SK-N-SH (cell line): ENCODE data around the gene TMEM229A. TPM values are rescaled to one million over a fixed set of nuclear protein-coding genes. Genes with fewer than 3 reads are reported as not detected.

Source experiments
- CTCF ChIA-PET: fragments of 300-600, 350-600 bp; formaldehyde crosslinking; extraction: SDS; loops from one replicate; lab custom pipeline; 2021; lab: Yijun Ruan, JAX
- POLR2A ChIA-PET: fragments of 350-600 bp; sonication (Branson Sonifier 250); formaldehyde crosslinking; extraction: SDS; loops from one replicate; lab custom pipeline; 2020; ENCODE audit warnings: antibody characterized with exemption, inconsistent platforms; lab: Yijun Ruan, JAX
- DNase-seq: peaks from one replicate; pipeline ENCODE4 v3.0.0; 2012
- H2AFZ ChIP-seq: fragments of 200-600 bp; sonication (generic); 2 replicates; pipeline ENCODE4 v1.8.1; 2016; ENCODE audit warnings: antibody characterized with exemption, mild to moderate bottlenecking, low read depth
- H3F3A ChIP-seq: fragments of 200-600 bp; sonication (generic); replicated peaks from 2 replicates; pipeline ENCODE3; 2016; ENCODE audit warnings: antibody characterized with exemption, mild to moderate bottlenecking; ENCODE audit not compliant: insufficient read depth
- H3K27ac ChIP-seq, 2 experiments: fragments of 200-500 bp in 1 of 2; fragments of 200-600 bp in 1 of 2; sonication (Bioruptor generic) in 1 of 2; sonication (generic), shearing (Covaris generic) in 1 of 2; 2 replicates each; pipeline versions ENCODE4 v1.5.1 to v1.6.1; 2014 to 2016; ENCODE audit warnings: low read depth in 2 of 2, inconsistent platforms in 1 of 2, low read length in 1 of 2, mild to moderate bottlenecking in 1 of 2, mixed read lengths in 1 of 2
- H3K27me3 ChIP-seq: fragments of 200-600 bp; sonication (generic), shearing (Covaris generic); 2 replicates; pipeline ENCODE4 v1.6.1; 2016; ENCODE audit warnings: mixed run types; ENCODE audit not compliant: insufficient read depth
- H3K36me3 ChIP-seq, 2 experiments: fragments of 200-500 bp in 1 of 2; fragments of 200-600 bp in 1 of 2; sonication (Bioruptor generic) in 1 of 2; sonication (generic) in 1 of 2; replicated peaks in 1 of 2; 2 replicates each; pipeline versions ENCODE3 to v1.5.1; 2014 to 2016; ENCODE audit warnings: low read length in 1 of 2, mild to moderate bottlenecking in 1 of 2; ENCODE audit not compliant: insufficient read depth in 2 of 2, control insufficient read depth in 1 of 2
- H3K4me1 ChIP-seq, 2 experiments: fragments of 200-500 bp in 1 of 2; fragments of 200-600 bp in 1 of 2; sonication (Bioruptor generic) in 1 of 2; sonication (generic), shearing (Covaris generic) in 1 of 2; 2 replicates each; pipeline versions ENCODE4 v1.5.1 to v1.6.1; 2014 to 2016; ENCODE audit warnings: low read depth in 1 of 2, low read length in 1 of 2, mixed run types in 1 of 2; ENCODE audit not compliant: insufficient read depth in 2 of 2, control insufficient read depth in 1 of 2
- H3K4me2 ChIP-seq: fragments of 200-600 bp; sonication (generic), shearing (Covaris generic); 2 replicates; pipeline ENCODE4 v1.6.1; 2017; ENCODE audit warnings: mixed run types
- H3K4me3 ChIP-seq, 2 experiments: fragments of 200-500 bp in 1 of 2; fragments of 200-600 bp in 1 of 2; sonication (Bioruptor generic) in 1 of 2; sonication (generic), shearing (Covaris generic) in 1 of 2; 2 replicates each; pipeline versions ENCODE4 v1.5.1 to v1.8.1; 2014 to 2016; ENCODE audit warnings: low read depth in 2 of 2, inconsistent platforms in 1 of 2, low read length in 1 of 2, mild to moderate bottlenecking in 1 of 2, mixed read lengths in 1 of 2, moderate library complexity in 1 of 2
- H3K79me2 ChIP-seq: fragments of 200-600 bp; sonication (generic); 2 replicates; pipeline ENCODE4 v1.8.1; 2017; ENCODE audit warnings: mild to moderate bottlenecking; ENCODE audit not compliant: insufficient read depth
- H3K9ac ChIP-seq: fragments of 200-600 bp; sonication (generic); 2 replicates; pipeline ENCODE4 v1.6.1; 2017; ENCODE audit warnings: mixed run types
- H3K9me2 ChIP-seq: fragments of 200-600 bp; sonication (generic); 2 replicates; pipeline ENCODE4 v1.6.1; 2017; ENCODE audit warnings: mixed run types
- H3K9me3 ChIP-seq: fragments of 200-600 bp; sonication (generic); 2 replicates; pipeline ENCODE4 v1.6.1; 2017; ENCODE audit warnings: mixed run types, mild to moderate bottlenecking, moderate library complexity
- H4K20me1 ChIP-seq: fragments of 200-600 bp; sonication (generic); 2 replicates; pipeline ENCODE4 v1.6.1; 2017; ENCODE audit warnings: mild to moderate bottlenecking, mixed run types; ENCODE audit not compliant: insufficient read depth
- CHD2 ChIP-seq: fragments of 150-350 bp; IDR thresholded peaks from 2 replicates; pipeline ENCODE4 v1.6.1; 2018; ENCODE audit warnings: low read length; ENCODE audit not compliant: partially characterized antibody
- ELF1 ChIP-seq: IDR thresholded peaks from 2 replicates; pipeline ENCODE4 v1.4.0; 2012
- EP300 ChIP-seq, 2 experiments: IDR thresholded peaks; 2 replicates each; pipeline versions ENCODE4 v1.4.0 to v1.6.1; 2012; ENCODE audit warnings: borderline replicate concordance in 1 of 2, low read depth in 1 of 2, low read length in 1 of 2
- FOSL2 ChIP-seq: IDR thresholded peaks from 2 replicates; pipeline ENCODE4 v1.4.0; 2012; ENCODE audit warnings: low read depth, mild to moderate bottlenecking, moderate library complexity, borderline replicate concordance
- FOXM1 ChIP-seq: IDR thresholded peaks from 2 replicates; pipeline ENCODE4 v1.4.0; 2012; ENCODE audit warnings: low read depth, mild to moderate bottlenecking
- JUND ChIP-seq: IDR thresholded peaks from 2 replicates; pipeline ENCODE4 v1.4.0; 2012
- MEF2A ChIP-seq: IDR thresholded peaks from 2 replicates; pipeline ENCODE4 v1.4.0; 2012; ENCODE audit warnings: low read depth, borderline replicate concordance
- MXI1 ChIP-seq: IDR thresholded peaks from 2 replicates; pipeline ENCODE4 v1.6.1; 2012; ENCODE audit warnings: mild to moderate bottlenecking, low read depth, low read length, improper control_type of control experiment
- POLR2AphosphoS5 ChIP-seq: IDR thresholded peaks from 2 replicates; pipeline ENCODE4 v1.6.1; 2012; ENCODE audit warnings: low read depth, low read length
- RAD21 ChIP-seq: IDR thresholded peaks from 2 replicates; pipeline ENCODE4 v1.6.1; 2012; ENCODE audit warnings: mild to moderate bottlenecking, low read length
- RCOR1 ChIP-seq: fragments of 150-350 bp; IDR thresholded peaks from 2 replicates; pipeline ENCODE4 v1.6.1; 2017; ENCODE audit warnings: antibody characterized with exemption, low read length
- RFX5 ChIP-seq: IDR thresholded peaks from 2 replicates; pipeline ENCODE4 v1.6.1; 2012; ENCODE audit warnings: mild to moderate bottlenecking, improper control_type of control experiment, low read length
- SIN3A ChIP-seq: IDR thresholded peaks from 2 replicates; pipeline ENCODE4 v1.6.1; 2012; ENCODE audit warnings: low read depth, mild to moderate bottlenecking, low read length, moderate library complexity, borderline replicate concordance
- TCF12 ChIP-seq: IDR thresholded peaks from 2 replicates; pipeline ENCODE4 v1.4.0; 2012
- USF2 ChIP-seq: fragments of 150-350 bp; IDR thresholded peaks from 2 replicates; pipeline ENCODE4 v1.6.1; 2017; ENCODE audit warnings: antibody characterized with exemption, low read length, low read depth, borderline replicate concordance
- YY1 ChIP-seq: IDR thresholded peaks from 2 replicates; pipeline ENCODE4 v1.4.0; 2012; ENCODE audit warnings: low read depth, mild to moderate bottlenecking
- WGBS: methylation state at CpG from one replicate; pipeline ENCODE4 v1.1.6; 2017; ENCODE audit warnings: low lambda C conversion rate; 5-methylcytosine and 5-hydroxymethylcytosine counted together
- polyA plus RNA-seq, 3 experiments: library from polyadenylated mRNA; depleted of rRNA; stranded (reverse); fragments of >200 nt; gene quantifications; 2 replicates each; pipeline ENCODE4 v1.2.3, GENCODE V29; 2012
- TF ChIP-seq, protein P1 (sequence below): IDR thresholded peaks from 2 replicates; pipeline ENCODE4 v1.4.0; 2012; ENCODE audit warnings: low read depth

TMEM229A gene
- polyA plus RNA-seq, 1 of the 3 experiments (the other 2 are of a cell fraction), result 0.35 TPM

- ChIA-PET CTCF (no interaction called here), POLR2A (no interaction called here)
- DNase-seq, result no peak
- H2AFZ ChIP-seq, result no peak overlapping the region
- no peak overlapping the region for H3K27ac ChIP-seq
- no peak overlapping the region for H3K9ac ChIP-seq
- H3F3A ChIP-seq, result peaks cover 3% of the 10 kb centered on the region
- TF ChIP-seq RAD21, result no peak
- TF ChIP-seq CHD2, result no peak
- no peak for TF ChIP-seq FOXM1
- no peak for TF ChIP-seq MXI1
- TF ChIP-seq RFX5, result no peak
- no peak for TF ChIP-seq USF2
- no peak for TF ChIP-seq YY1
- no peak for TF ChIP-seq JUND
- no peak for TF ChIP-seq SIN3A
- TF ChIP-seq EP300 (IDR thresholded peaks at IDR 0.05; ENCODE audit: borderline replicate concordance in 1 of 2, low read depth in 1 of 2, low read length in 1 of 2), result no peak
- TF ChIP-seq, protein P1, sequence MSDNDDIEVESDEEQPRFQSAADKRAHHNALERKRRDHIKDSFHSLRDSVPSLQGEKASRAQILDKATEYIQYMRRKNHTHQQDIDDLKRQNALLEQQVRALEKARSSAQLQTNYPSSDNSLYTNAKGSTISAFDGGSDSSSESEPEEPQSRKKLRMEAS, result no peak
- no peak for TF ChIP-seq FOSL2
- TF ChIP-seq TCF12, result no peak
- TF ChIP-seq RCOR1, result no peak
- H3K4me3 ChIP-seq, result no peak overlapping the region
- H3K27me3 ChIP-seq, result no peaks in the 10 kb centered on the region
- no peaks in the 10 kb centered on the region for H3K79me2 ChIP-seq
- no peaks in the 10 kb centered on the region for H3K36me3 ChIP-seq
- 50% methylated on average over 3 of the region's 3 CpGs for WGBS
- H4K20me1 ChIP-seq, result no peaks in the 10 kb centered on the region
- no peaks in the 10 kb centered on the region for H3K9me2 ChIP-seq
- no peak overlapping the region for H3K4me2 ChIP-seq
- H3K4me1 ChIP-seq, result peaks cover 6 to 33% of the 10 kb centered on the region in 2 experiments; a peak in 3 of 4 replicates
- H3K9me3 ChIP-seq, result no peaks in the 10 kb centered on the region
Measured at GRCh38 chr7:124077546-124077945, 44.7 kb upstream of the TMEM229A start.

DNA sequence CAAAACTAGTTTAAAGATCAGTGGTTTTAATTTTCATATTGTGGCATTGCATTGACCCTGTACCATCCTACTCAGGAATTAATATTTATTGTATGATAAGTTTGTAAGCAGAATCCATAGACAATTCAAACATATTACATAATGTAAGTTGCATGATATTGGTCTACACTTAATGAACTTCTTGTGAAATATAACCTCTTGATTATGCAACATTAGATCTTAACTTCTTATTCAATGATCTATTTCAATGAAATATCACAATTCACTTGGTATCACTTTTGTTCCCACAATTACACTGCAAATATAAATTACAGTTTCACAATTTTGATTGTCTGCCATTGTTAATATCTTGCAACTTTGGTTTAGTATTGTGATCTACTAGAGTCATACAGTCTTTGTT lies 44.0 kb upstream of the TMEM229A start:
- no peak overlapping the region for H3K4me3 ChIP-seq
- TF ChIP-seq POLR2AphosphoS5 (no peak), ELF1 (no peak), RFX5 (no peak), MEF2A (no peak), EP300 (IDR thresholded peaks at IDR 0.05; ENCODE audit: borderline replicate concordance in 1 of 2, low read depth in 1 of 2, low read length in 1 of 2) (no peak)
- CTCF ChIA-PET, result no interaction called here
- no peaks in the 10 kb centered on the region for H3K27me3 ChIP-seq
- no peak overlapping the region; a peak in 1 of 4 replicates for H3K27ac ChIP-seq
- no peaks in the 10 kb centered on the region for H3K79me2 ChIP-seq
- no peak for DNase-seq
- no peaks in the 10 kb centered on the region for H3K36me3 ChIP-seq
- no peaks in the 10 kb centered on the region for H4K20me1 ChIP-seq
- no peaks in the 10 kb centered on the region for H3K9me2 ChIP-seq
- no peak overlapping the region for H3K4me2 ChIP-seq
- H2AFZ ChIP-seq, result no peak overlapping the region
- peaks cover 13 to 40% of the 10 kb centered on the region in 2 experiments; a peak in 3 of 4 replicates for H3K4me1 ChIP-seq
- H3K9me3 ChIP-seq, result no peaks in the 10 kb centered on the region
- H3K9ac ChIP-seq, result no peak overlapping the region
- POLR2A ChIA-PET, result no interaction called here
- peaks cover 10% of the 10 kb centered on the region for H3F3A ChIP-seq
